NCI-H187 treated with DMSO at 0.1 percent for 48 hours (cell line): ENCODE measurements around the gene EN2.

Source experiments
- DNase-seq: peaks from one replicate; lab custom pipeline; 2025; lab: John Stamatoyannopoulos, UW

Gene EN2

GRCh38 chr7:155464183-155464582, 6.3 kb downstream of the EN2 start:
- DNase-seq, result no peak

- DNase-seq, result no peak
These were observed 7.2 kb downstream of the EN2 start for GRCh38 chr7:155464948-155465739.

GRCh38 chr7:155465761-155466141, 7.8 kb downstream of the EN2 start:
- DNase-seq, result no peak

- no peak for DNase-seq
These were observed 8.3 kb downstream of the EN2 start for GRCh38 chr7:155466142-155466813.

GRCh38 chr7:155466814-155467733, 9.1 kb downstream of the EN2 start:
- DNase-seq, result no peak

GRCh38 chr7:155467846-155468784, 10.2 kb downstream of the EN2 start:
- no peak for DNase-seq

GRCh38 chr7:155468785-155469148, 10.8 kb downstream of the EN2 start:
- DNase-seq, result no peak

- DNase-seq, result no peak
These were observed 11.6 kb downstream of the EN2 start for GRCh38 chr7:155469311-155470185.

- no peak for DNase-seq
These were observed 12.2 kb downstream of the EN2 start for GRCh38 chr7:155470186-155470487.

GRCh38 chr7:155470686-155471638, 13.0 kb downstream of the EN2 start:
- DNase-seq, result no peak

- no peak for DNase-seq
These were observed 13.8 kb downstream of the EN2 start for GRCh38 chr7:155471718-155472117.

- DNase-seq, result no peak
These were observed 19.5 kb downstream of the EN2 start for GRCh38 chr7:155477476-155477875.

GRCh38 chr7:155481764-155482163, 23.8 kb downstream of the EN2 start:
- no peak for DNase-seq

- DNase-seq, result no peak
These were observed 24.7 kb downstream of the EN2 start for GRCh38 chr7:155482511-155483183.

- no peak for DNase-seq
These were observed 25.3 kb downstream of the EN2 start for GRCh38 chr7:155483245-155483644.

- no peak for DNase-seq
These were observed 26.0 kb downstream of the EN2 start for GRCh38 chr7:155483868-155484325.

GRCh38 chr7:155484483-155485399, 26.8 kb downstream of the EN2 start:
- DNase-seq, result no peak
